CD14-positive monocyte (primary cell): ENCODE measurements around the gene CFAP299. TPM values are rescaled to one million over a fixed set of nuclear protein-coding genes. Genes with fewer than 3 reads are reported as not detected.

Experiments used
- DNase-seq, 3 donors: peaks; one replicate each; pipeline ENCODE4 v3.0.0-alpha.2; 2011 to 2022
- H2AFZ ChIP-seq: 2 replicates; pipeline ENCODE4 v1.6.0; 2012; ENCODE audit warnings: mild to moderate bottlenecking, low read depth, low read length, inconsistent platforms; ENCODE audit not compliant: insufficient read depth, poor library complexity, severe bottlenecking
- H3K27ac ChIP-seq, 2 donors: 1 replicate in 1 of 2; 2 replicates in 1 of 2; pipeline ENCODE4 v1.5.1; 2012 to 2013; ENCODE audit warnings: low read length in 2 of 2, control low read depth in 1 of 2, inconsistent platforms in 1 of 2, low read depth in 1 of 2, mild to moderate bottlenecking in 1 of 2
- H3K27me3 ChIP-seq, 2 donors: one replicate each; pipeline versions ENCODE4 v1.6.0 to v1.6.1; 2011 to 2013; ENCODE audit warnings: low read length in 2 of 2; ENCODE audit not compliant: control insufficient read depth in 2 of 2, insufficient read depth in 2 of 2
- H3K36me3 ChIP-seq, 2 donors: replicated peaks in 1 of 2; 1 replicate in 1 of 2; 2 replicates in 1 of 2; pipeline versions ENCODE4 v1.5.1 to v1.6.1; 2012 to 2013; ENCODE audit warnings: low read length in 2 of 2, control low read depth in 1 of 2, inconsistent platforms in 1 of 2, mild to moderate bottlenecking in 1 of 2; ENCODE audit not compliant: insufficient read depth in 2 of 2, control insufficient read depth in 1 of 2
- H3K4me1 ChIP-seq, 2 donors: 1 replicate in 1 of 2; 2 replicates in 1 of 2; pipeline versions ENCODE4 v1.5.1 to v1.6.1; 2012 to 2013; ENCODE audit warnings: low read length in 2 of 2, control low read depth in 1 of 2, inconsistent platforms in 1 of 2, mild to moderate bottlenecking in 1 of 2, moderate library complexity in 1 of 2; ENCODE audit not compliant: insufficient read depth in 2 of 2, control insufficient read depth in 1 of 2
- H3K4me2 ChIP-seq: replicated peaks from 2 replicates; pipeline ENCODE3; 2012; ENCODE audit warnings: low read length, moderate library complexity, mild to moderate bottlenecking; ENCODE audit not compliant: poor library complexity, severe bottlenecking; ENCODE audit errors: extremely low read depth
- H3K4me3 ChIP-seq, 3 experiments: fragments of 200-600 bp in 1 of 3; sonication (generic) in 1 of 3; replicated peaks in 1 of 3; 1 replicate in 2 of 3; 2 replicates in 1 of 3; pipeline ENCODE4 v1.5.1; 2011 to 2013; ENCODE audit warnings: low read length in 3 of 3, mild to moderate bottlenecking in 3 of 3, control low read depth in 2 of 3, low read depth in 2 of 3, inconsistent platforms in 1 of 3, moderate library complexity in 1 of 3
- H3K79me2 ChIP-seq: 2 replicates; pipeline ENCODE4 v1.6.0; 2012; ENCODE audit warnings: mild to moderate bottlenecking, control low read depth, inconsistent platforms, low read length, moderate library complexity; ENCODE audit not compliant: insufficient read depth
- H3K9ac ChIP-seq: 2 replicates; pipeline ENCODE4 v1.6.0; 2017; ENCODE audit warnings: low read length, mild to moderate bottlenecking; ENCODE audit not compliant: insufficient read depth, poor library complexity, severe bottlenecking
- H3K9me3 ChIP-seq, 2 donors: replicated peaks in 1 of 2; 1 replicate in 1 of 2; 2 replicates in 1 of 2; pipeline versions ENCODE4 v1.5.1 to v1.6.1; 2012 to 2013; ENCODE audit warnings: low read length in 2 of 2, control low read depth in 1 of 2; ENCODE audit not compliant: control insufficient read depth in 1 of 2, insufficient read depth in 1 of 2
- H4K20me1 ChIP-seq: 2 replicates; pipeline ENCODE4 v1.6.0; 2012; ENCODE audit warnings: mild to moderate bottlenecking, low read length, control low read depth, moderate library complexity; ENCODE audit not compliant: insufficient read depth
- H3K27ac Mint-ChIP-seq, 7 donors: one replicate each; pipeline ENCODE4 v1.8.0; 2020; ENCODE audit warnings: mild to moderate bottlenecking in 7 of 7, mixed read lengths in 7 of 7, moderate library complexity in 6 of 7, inconsistent platforms in 2 of 7
- H3K27me3 Mint-ChIP-seq, 3 donors: one replicate each; pipeline ENCODE4 v1.8.0; 2021 to 2022; ENCODE audit warnings: low read depth in 3 of 3, mild to moderate bottlenecking in 3 of 3, mixed read lengths in 3 of 3, moderate library complexity in 3 of 3, inconsistent platforms in 1 of 3
- H3K36me3 Mint-ChIP-seq, 2 donors: one replicate each; pipeline ENCODE4 v1.8.0; 2020; ENCODE audit warnings: mixed read lengths in 2 of 2, inconsistent platforms in 1 of 2, mild to moderate bottlenecking in 1 of 2
- H3K4me1 Mint-ChIP-seq: one replicate; pipeline ENCODE4 v1.8.0; 2020; ENCODE audit warnings: mild to moderate bottlenecking, mixed read lengths
- H3K4me3 Mint-ChIP-seq, 2 donors: one replicate each; pipeline ENCODE4 v1.8.0; 2020; ENCODE audit warnings: mild to moderate bottlenecking in 2 of 2, mixed read lengths in 2 of 2, moderate library complexity in 1 of 2
- H3K9me3 Mint-ChIP-seq, 7 donors: one replicate each; pipeline ENCODE4 v1.8.0; 2020 to 2022; ENCODE audit warnings: mixed read lengths in 7 of 7, mild to moderate bottlenecking in 6 of 7, moderate library complexity in 6 of 7, inconsistent platforms in 2 of 7
- CTCF ChIP-seq: fragments of 200-600 bp; IDR thresholded peaks from one replicate; pipeline ENCODE4 v1.8.0; 2022; ENCODE audit warnings: antibody characterized with exemption, mild to moderate bottlenecking
- WGBS: methylation state at CpG from one replicate; pipeline ENCODE4 v1.1.5; 2013; ENCODE audit warnings: missing lambda C conversion rate; ENCODE audit not compliant: insufficient coverage; 5-methylcytosine and 5-hydroxymethylcytosine counted together
- intact Hi-C, 2 donors: fragments of 100-400 bp; cut with micrococcal nuclease; formaldehyde crosslinking; loops; one replicate each; pipeline versions ENCODE4 v1.15.0 to v1.15.1; 2023
- polyA plus RNA-seq, 3 donors: library from polyadenylated mRNA; depleted of rRNA in 1 of 3; unstranded in 2 of 3; stranded (reverse) in 1 of 3; fragments of 300-500 nt in 2 of 3; fragments of >200 nt in 1 of 3; fragmentation: Illumina TruSeq in 2 of 3; gene quantifications; 1 replicate in 2 of 3; 2 replicates in 1 of 3; pipeline ENCODE4 v1.2.3, GENCODE V29; 2012 to 2021

The CFAP299 gene
- polyA plus RNA-seq, 3 donors, result not detected

- no peak overlapping the region for H3K4me3 ChIP-seq
- Mint-ChIP-seq H3K4me1 (no peaks in the 10 kb centered on the region), H3K27ac (peak overlapping the region in 1 of 7 donors; percentile 25), H3K27me3 (no peaks in the 10 kb centered on the region), H3K4me3 (no peak overlapping the region), H3K9me3 (peaks cover 0 to 7% (median 0%) of the 10 kb centered on the region in 7 donors), H3K36me3 (no peaks in the 10 kb centered on the region)
- no peak overlapping the region for H2AFZ ChIP-seq
- no peaks in the 10 kb centered on the region for H3K79me2 ChIP-seq
- H3K36me3 ChIP-seq, result no peaks in the 10 kb centered on the region
- H3K27ac ChIP-seq, result no peak overlapping the region
- H4K20me1 ChIP-seq, result no peaks in the 10 kb centered on the region
- no peaks in the 10 kb centered on the region for H3K9me3 ChIP-seq
- no peak overlapping the region for H3K9ac ChIP-seq
- H3K4me1 ChIP-seq, result no peaks in the 10 kb centered on the region
- DNase-seq, result no peak
- intact Hi-C loops, result no loop called here
- no peak for TF ChIP-seq CTCF
- H3K4me2 ChIP-seq, result no peak overlapping the region
- no peaks in the 10 kb centered on the region for H3K27me3 ChIP-seq
These were observed 415.7 kb downstream of the CFAP299 start for GRCh38 chr4:80751200-80751599.

- Mint-ChIP-seq H3K4me3 (no peak overlapping the region), H3K27ac (no peak overlapping the region), H3K4me1 (no peaks in the 10 kb centered on the region), H3K9me3 (peaks cover 0 to 6% (median 0%) of the 10 kb centered on the region in 7 donors), H3K27me3 (no peaks in the 10 kb centered on the region), H3K36me3 (no peaks in the 10 kb centered on the region)
- Histone ChIP-seq H3K27ac (no peak overlapping the region), H3K36me3 (no peaks in the 10 kb centered on the region), H2AFZ (no peak overlapping the region), H4K20me1 (no peaks in the 10 kb centered on the region), H3K27me3 (no peaks in the 10 kb centered on the region), H3K9me3 (no peaks in the 10 kb centered on the region), H3K4me2 (no peak overlapping the region), H3K4me1 (no peaks in the 10 kb centered on the region), H3K4me3 (no peak overlapping the region), H3K79me2 (no peaks in the 10 kb centered on the region), H3K9ac (no peak overlapping the region)
- no peak for DNase-seq
- no CpG with 5 or more reads among the region's 2 CpGs for WGBS
- no peak for TF ChIP-seq CTCF
- intact Hi-C loops, result no loop called here
These were observed 432.4 kb downstream of the CFAP299 start for GRCh38 chr4:80767944-80768343.
